Measurements from ENCODE around the gene IDI1.
"Not testable (repeated sequence)": the region's sequence is repeated elsewhere in the genome, so short reads cannot be mapped to it uniquely, and the experiment has no call there.

Gene IDI1

DNA sequence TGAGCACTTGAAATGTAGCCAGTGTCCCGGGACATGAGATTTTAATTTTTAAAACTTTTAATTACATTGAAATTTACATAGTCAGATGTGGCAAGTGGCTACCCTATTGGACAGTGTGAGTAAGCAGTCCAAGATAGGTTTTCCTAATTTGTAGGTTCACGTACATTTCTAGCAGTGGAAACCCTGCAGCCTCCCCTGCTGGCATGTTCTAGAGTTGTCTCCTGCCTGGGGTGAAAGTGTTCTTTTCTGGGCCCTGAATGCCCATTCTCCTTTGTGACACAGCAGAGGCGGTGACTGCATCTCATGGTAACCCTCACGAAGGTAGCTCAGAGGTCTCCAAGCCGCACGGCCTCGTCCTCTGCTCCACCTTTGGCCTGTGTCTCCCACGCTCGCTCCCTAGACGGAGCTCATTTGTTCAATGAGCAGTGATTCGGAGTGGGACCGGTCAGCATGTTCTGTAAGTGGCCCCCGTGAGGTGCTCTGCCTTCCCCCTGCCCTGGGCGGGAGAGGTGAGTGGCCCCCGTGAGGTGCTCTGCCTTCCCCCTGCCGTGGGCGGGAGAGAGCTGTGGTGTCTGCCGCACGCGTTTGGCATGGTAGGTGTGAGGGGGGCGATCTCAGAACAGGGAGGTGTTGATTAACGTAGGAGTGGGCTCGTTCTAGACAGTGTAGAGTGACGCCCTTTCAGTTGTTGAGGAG, 25.3 kb upstream of the IDI1 start:
- H3K27ac ChIP-seq: no peak overlapping the region
- no peak for TF ChIP-seq CTCF (conservative IDR thresholded peaks at IDR 0.05)

DNA sequence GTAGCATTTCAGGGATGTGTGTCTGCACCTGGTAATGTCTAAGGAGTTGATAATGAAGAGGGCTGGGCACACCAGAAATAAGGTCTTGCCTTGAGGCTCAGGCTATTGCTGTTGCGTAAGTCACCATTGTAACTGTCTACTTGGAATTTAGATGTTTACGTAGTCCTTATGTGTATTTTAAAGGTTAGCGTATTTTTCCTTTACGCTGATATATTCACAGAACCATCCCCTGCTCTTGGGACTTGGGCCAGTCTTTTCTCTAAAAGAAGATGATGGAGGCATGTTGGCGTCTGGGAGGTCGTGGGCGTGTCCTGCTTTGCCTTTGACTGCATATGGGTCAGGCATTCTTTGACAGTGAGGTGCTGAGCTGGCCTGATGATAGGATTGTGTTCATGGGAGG, 22.0 kb upstream of the IDI1 start:
- no peak for TF ChIP-seq CTCF (conservative IDR thresholded peaks at IDR 0.05)

GRCh38 chr10:1068380-1069361, 19.8 kb upstream of the IDI1 start:
- TF ChIP-seq CTCF (conservative IDR thresholded peaks at IDR 0.05): no peak
- H3K27ac ChIP-seq: no peak overlapping the region

More for the DNA sequence above, 22.0 kb upstream of the IDI1 start:
- H3K27ac ChIP-seq: no peak overlapping the region

DNA sequence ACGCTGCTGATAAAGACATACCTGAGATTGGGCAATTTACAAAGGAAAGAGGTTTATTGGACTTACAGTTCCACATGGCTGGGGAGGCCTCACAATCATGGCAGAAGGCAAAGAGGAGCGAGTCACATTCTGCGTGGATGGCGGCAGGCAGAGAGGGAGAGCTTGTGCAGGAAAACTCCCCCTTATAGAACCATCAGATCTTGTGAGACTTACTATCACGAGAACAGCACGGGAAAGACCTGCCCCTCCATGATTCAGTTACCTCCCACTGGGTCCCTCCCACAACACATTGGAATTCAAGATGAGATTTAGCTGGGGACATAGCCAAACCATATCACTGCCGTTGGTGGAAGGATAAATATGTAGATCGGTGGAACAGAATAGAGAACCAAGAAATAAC, 17.8 kb upstream of the IDI1 start:
- H3K27ac ChIP-seq: not testable (repeated sequence)

GRCh38 chr10:1064964-1065247, 16.0 kb upstream of the IDI1 start:
- H3K27ac ChIP-seq: no peak overlapping the region
- no peak for TF ChIP-seq CTCF (conservative IDR thresholded peaks at IDR 0.05)

- no peak for TF ChIP-seq CTCF (conservative IDR thresholded peaks at IDR 0.05)
- H3K27ac ChIP-seq: no peak overlapping the region
Measured at GRCh38 chr10:1063232-1063865, 14.4 kb upstream of the IDI1 start.

DNA sequence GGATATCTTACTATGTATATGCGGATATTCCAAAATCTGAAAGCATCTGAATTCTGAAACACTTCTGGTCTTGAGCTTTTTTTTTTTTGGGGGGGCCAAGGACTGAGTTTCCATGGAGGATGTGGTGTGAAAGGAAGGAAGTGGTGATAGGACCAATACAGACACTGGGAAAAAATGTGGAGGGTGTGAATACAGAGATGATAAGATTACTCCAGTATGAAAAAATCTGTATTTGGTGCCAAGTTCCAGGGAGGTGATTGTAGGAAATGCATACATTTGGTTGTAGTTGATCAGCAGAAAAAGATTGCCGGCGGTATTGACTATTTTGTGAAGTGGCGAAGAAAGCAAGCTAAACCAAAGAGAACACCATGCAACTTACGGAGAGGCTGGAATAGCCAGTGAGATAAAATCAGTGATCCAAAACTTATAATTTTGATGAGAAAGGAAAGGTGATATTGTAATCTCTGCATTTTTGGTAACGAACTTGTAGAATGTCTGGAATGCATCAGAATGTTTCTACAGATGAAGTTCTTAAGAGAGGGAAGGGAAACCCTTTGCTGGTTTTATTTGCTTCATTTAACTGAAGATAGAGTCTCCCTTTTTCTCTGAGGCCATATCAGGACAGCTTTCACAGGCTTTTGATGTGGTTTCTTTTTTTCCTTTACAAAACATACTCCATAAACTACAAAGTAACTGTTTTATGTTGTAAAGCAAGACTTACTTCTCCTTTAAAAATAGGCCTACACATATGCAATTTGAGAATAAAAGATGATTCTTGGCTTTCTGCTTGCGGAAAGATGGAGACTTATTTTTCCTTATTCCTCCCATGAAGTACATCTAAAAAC, 13.2 kb upstream of the IDI1 start:
- TF ChIP-seq CTCF (conservative IDR thresholded peaks at IDR 0.05): no peak
- no peak overlapping the region for H3K27ac ChIP-seq

Data from VCaP (cell line).